ENCODE data around the gene ILDR1. TPM values are rescaled to one million over a fixed set of nuclear protein-coding genes. Genes with fewer than 3 reads are reported as not detected.

The ILDR1 gene
- total RNA-seq, 3 donors from 2014 or later (not counting 1 experiment from before 2014, with no cell fraction given), result 0.28 TPM; not detected in 2

DNA sequence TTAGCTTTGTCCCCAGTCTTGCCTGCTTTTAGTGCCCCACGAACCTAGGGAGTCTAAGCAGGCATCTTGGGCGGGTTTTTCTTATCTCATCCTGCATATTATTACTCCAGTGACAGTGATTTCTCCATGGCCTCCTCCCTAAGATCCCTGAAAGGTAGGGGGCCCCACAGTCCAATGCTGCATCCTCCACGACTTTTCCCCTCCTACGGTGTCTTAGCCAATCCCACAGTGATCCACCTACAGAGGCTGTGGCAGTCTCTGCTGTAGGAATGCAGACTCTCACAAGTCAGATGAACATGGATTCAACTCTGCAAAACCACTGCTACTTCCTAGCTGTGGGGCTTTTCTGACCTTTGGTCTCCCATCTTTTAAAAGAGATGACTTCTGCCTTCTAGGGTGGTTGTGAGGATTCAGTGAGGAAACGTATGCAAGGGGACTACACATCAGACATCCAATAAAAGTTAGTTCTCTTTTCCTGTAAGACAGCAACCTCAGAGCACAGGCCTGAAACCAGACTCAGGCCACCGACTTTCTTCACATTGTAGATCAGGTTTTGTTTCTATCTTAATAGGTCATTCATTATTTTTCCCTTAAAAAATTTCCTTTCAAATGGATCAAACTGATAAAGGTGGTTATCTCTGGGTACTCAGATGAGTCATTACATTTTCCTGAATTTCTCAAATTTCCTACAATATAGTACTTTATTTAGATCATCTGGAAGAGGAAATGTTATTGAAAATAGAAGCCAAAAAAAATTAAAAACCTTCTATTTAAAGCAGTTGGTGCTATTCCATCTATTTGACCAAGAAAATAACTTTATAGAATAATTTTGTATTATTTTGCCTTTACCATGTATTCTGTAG lies 23.2 kb downstream of the ILDR1 start:
- ATAC-seq, result no peak
- no peaks in the 10 kb centered on the region for H3K36me3 ChIP-seq (ENCODE audit: control insufficient read depth, insufficient read depth, low read length)
- TF ChIP-seq, protein P1, sequence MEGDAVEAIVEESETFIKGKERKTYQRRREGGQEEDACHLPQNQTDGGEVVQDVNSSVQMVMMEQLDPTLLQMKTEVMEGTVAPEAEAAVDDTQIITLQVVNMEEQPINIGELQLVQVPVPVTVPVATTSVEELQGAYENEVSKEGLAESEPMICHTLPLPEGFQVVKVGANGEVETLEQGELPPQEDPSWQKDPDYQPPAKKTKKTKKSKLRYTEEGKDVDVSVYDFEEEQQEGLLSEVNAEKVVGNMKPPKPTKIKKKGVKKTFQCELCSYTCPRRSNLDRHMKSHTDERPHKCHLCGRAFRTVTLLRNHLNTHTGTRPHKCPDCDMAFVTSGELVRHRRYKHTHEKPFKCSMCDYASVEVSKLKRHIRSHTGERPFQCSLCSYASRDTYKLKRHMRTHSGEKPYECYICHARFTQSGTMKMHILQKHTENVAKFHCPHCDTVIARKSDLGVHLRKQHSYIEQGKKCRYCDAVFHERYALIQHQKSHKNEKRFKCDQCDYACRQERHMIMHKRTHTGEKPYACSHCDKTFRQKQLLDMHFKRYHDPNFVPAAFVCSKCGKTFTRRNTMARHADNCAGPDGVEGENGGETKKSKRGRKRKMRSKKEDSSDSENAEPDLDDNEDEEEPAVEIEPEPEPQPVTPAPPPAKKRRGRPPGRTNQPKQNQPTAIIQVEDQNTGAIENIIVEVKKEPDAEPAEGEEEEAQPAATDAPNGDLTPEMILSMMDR (IDR thresholded peaks at IDR 0.05), result no peak
- WGBS (ENCODE audit: insufficient coverage), result 64% methylated on average over 5 of the region's 6 CpGs
- H3K9me3 ChIP-seq (ENCODE audit: control insufficient read depth, insufficient read depth, low read length), result no peaks in the 10 kb centered on the region
- Mint-ChIP-seq H3K27me3 (ENCODE audit: low read depth in 2 of 2) (peaks cover 7 to 18% of the 10 kb centered on the region in 2 donors), H3K36me3 (no peaks in the 10 kb centered on the region), H3K27ac (peak overlapping the region in 1 of 2 donors; percentile 1), H3K9me3 (no peaks in the 10 kb centered on the region), H3K4me3 (no peak overlapping the region), H3K4me1 (peaks cover 0 to 16% of the 10 kb centered on the region in 2 donors)
- intact Hi-C loops (cut with micrococcal nuclease), result loop anchor here (10.0 kb wide), 1 partner anchor 454 kb away; the partner anchor contains the start of gene POLQ
- H3K27ac ChIP-seq (ENCODE audit: low read length), result peak overlapping the region; percentile 20
- no peak overlapping the region for H3K4me3 ChIP-seq (ENCODE audit: low read length)
- peaks cover 3% of the 10 kb centered on the region for H3K27me3 ChIP-seq (ENCODE audit: control insufficient read depth, insufficient read depth, low read length)
- H3K4me1 ChIP-seq (ENCODE audit: control insufficient read depth, insufficient read depth, low read length), result peaks cover 30% of the 10 kb centered on the region
- DNase-seq, result no peak

DNA sequence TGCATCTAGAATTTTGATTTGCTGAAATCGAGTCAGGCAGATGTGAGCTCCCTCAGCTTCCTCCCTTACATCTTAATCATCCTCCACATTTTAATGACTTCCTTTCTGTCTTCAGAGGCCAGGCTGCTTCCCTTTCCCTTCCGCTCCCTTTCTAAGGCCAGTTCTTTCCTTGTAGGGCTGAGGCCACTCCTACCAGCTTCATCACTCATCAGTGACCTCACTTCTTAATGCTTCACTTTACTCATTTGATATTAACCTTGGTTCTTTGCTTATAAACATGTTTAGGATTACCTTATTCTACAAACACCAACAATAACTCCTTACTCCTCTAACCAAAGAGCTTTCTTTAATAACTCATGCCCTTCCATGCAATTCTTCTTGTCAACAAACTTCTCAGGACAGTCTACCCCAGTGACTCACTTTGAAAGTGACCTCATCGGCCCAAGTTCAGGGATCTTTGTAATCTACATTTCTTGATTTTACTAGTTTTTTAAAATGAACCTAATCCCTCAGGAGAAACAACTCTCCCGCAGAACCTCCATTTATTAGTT lies 23.9 kb downstream of the ILDR1 start:
- peak overlapping the region; percentile 20 for H3K27ac ChIP-seq (ENCODE audit: low read length)
- intact Hi-C loops (cut with micrococcal nuclease), result loop anchor here (10.0 kb wide), 1 partner anchor 453 kb away; the partner anchor contains the start of gene POLQ
- peaks cover 36% of the 10 kb centered on the region for H3K4me1 ChIP-seq (ENCODE audit: control insufficient read depth, insufficient read depth, low read length)
- ATAC-seq, result no peak
- WGBS (ENCODE audit: insufficient coverage), result 43% methylated on average over 3 of the region's 4 CpGs
- H3K36me3 ChIP-seq (ENCODE audit: control insufficient read depth, insufficient read depth, low read length), result no peaks in the 10 kb centered on the region
- Mint-ChIP-seq H3K27ac (peak overlapping the region in 1 of 2 donors; percentile 1), H3K9me3 (no peaks in the 10 kb centered on the region), H3K36me3 (no peaks in the 10 kb centered on the region), H3K4me1 (peaks cover 0 to 16% of the 10 kb centered on the region in 2 donors), H3K27me3 (ENCODE audit: low read depth in 2 of 2) (peaks cover 3 to 10% of the 10 kb centered on the region in 2 donors), H3K4me3 (no peak overlapping the region)
- no peak overlapping the region for H3K4me3 ChIP-seq (ENCODE audit: low read length)
- DNase-seq, result no peak
- peaks cover 3% of the 10 kb centered on the region for H3K27me3 ChIP-seq (ENCODE audit: control insufficient read depth, insufficient read depth, low read length)
- H3K9me3 ChIP-seq (ENCODE audit: control insufficient read depth, insufficient read depth, low read length), result no peaks in the 10 kb centered on the region
- TF ChIP-seq, protein P1 (IDR thresholded peaks at IDR 0.05), result no peak

DNA sequence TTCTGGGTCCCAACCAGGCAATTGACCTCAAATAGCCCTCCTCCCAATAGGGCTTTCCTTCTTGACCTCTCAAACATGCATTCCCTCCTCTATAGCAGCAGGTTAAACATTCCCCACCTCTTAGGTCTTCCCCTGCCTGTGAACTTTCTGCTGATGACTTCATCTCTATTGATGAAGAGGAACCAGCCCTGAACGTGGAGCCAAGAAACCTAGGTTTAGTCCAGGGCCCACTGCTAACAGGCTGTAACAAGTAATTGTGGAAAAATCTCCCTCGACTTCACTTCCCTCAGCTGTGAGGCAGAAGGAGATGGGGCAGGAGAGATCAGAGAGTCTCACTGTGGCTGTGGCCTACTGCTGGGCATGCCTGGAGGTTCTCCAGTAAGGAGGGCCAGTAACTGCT lies 24.7 kb downstream of the ILDR1 start:
- ATAC-seq (no peak), DNase-seq (no peak)
- Mint-ChIP-seq H3K9me3 (no peaks in the 10 kb centered on the region), H3K27ac (no peak overlapping the region), H3K4me1 (peaks cover 0 to 16% of the 10 kb centered on the region in 2 donors), H3K36me3 (no peaks in the 10 kb centered on the region), H3K27me3 (ENCODE audit: low read depth in 2 of 2) (peaks cover 0 to 3% of the 10 kb centered on the region in 2 donors), H3K4me3 (no peak overlapping the region)
- TF ChIP-seq, protein P1 (IDR thresholded peaks at IDR 0.05), result no peak
- peak overlapping the region; percentile 8 for H3K27ac ChIP-seq (ENCODE audit: low read length)
- WGBS (ENCODE audit: insufficient coverage), result 71% methylated on average over 2 of the region's 2 CpGs
- peaks cover 39% of the 10 kb centered on the region for H3K4me1 ChIP-seq (ENCODE audit: control insufficient read depth, insufficient read depth, low read length)
- H3K27me3 ChIP-seq (ENCODE audit: control insufficient read depth, insufficient read depth, low read length), result peaks cover 1% of the 10 kb centered on the region
- no peaks in the 10 kb centered on the region for H3K36me3 ChIP-seq (ENCODE audit: control insufficient read depth, insufficient read depth, low read length)
- H3K9me3 ChIP-seq (ENCODE audit: control insufficient read depth, insufficient read depth, low read length), result no peaks in the 10 kb centered on the region
- intact Hi-C loops (cut with micrococcal nuclease), result loop anchor here (10.0 kb wide), 1 partner anchor 453 kb away; the partner anchor contains the start of gene POLQ
- H3K4me3 ChIP-seq (ENCODE audit: low read length), result no peak overlapping the region
